Measurements from ENCODE around the gene PPP1R1A.

DNA sequence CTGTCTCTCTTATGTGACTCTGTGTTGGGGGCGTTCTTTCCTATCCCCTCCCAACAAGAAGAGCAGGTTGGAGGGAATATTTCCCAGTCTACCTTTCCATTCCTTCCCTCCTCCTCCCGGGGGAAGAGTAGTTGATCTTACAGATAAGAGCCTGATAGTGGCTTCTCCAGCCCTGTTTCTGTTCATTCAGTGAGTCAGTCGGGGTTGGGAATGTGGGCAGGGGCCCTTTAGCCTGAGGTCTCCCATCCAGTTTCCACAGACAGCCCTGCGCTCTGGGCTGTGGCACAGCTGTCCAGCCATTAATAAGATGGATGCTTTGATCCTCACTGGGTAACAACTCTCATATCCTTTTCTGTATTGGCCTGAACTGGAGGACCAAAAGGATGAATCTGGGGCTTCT is 18.1 kb upstream of the PPP1R1A start:
- TF ChIP-seq, protein P1, sequence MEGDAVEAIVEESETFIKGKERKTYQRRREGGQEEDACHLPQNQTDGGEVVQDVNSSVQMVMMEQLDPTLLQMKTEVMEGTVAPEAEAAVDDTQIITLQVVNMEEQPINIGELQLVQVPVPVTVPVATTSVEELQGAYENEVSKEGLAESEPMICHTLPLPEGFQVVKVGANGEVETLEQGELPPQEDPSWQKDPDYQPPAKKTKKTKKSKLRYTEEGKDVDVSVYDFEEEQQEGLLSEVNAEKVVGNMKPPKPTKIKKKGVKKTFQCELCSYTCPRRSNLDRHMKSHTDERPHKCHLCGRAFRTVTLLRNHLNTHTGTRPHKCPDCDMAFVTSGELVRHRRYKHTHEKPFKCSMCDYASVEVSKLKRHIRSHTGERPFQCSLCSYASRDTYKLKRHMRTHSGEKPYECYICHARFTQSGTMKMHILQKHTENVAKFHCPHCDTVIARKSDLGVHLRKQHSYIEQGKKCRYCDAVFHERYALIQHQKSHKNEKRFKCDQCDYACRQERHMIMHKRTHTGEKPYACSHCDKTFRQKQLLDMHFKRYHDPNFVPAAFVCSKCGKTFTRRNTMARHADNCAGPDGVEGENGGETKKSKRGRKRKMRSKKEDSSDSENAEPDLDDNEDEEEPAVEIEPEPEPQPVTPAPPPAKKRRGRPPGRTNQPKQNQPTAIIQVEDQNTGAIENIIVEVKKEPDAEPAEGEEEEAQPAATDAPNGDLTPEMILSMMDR (IDR thresholded peaks at IDR 0.05), result no peak
- no peak for TF ChIP-seq POLR2AphosphoS5 (IDR thresholded peaks at IDR 0.05)
- no peak for TF ChIP-seq POLR2A (IDR thresholded peaks at IDR 0.05)

Data from prostate gland (tissue), 2 donors.